Neural progenitor cell (in vitro differentiated cells): ENCODE results near the gene PSMD6.

Experiments
- EZH2 ChIP-seq: fragments of 200-600 bp; sonication (generic); IDR thresholded peaks from 2 replicates; pipeline ENCODE4 v1.6.1; 2017; ENCODE audit warnings: antibody characterized with exemption, mild to moderate bottlenecking, moderate library complexity
- TF ChIP-seq, protein P1 (sequence below): fragments of 200-600 bp; sonication (generic); IDR thresholded peaks from 2 replicates; pipeline ENCODE4 v1.5.1; 2017; ENCODE audit warnings: antibody characterized with exemption, mild to moderate bottlenecking

DNA sequence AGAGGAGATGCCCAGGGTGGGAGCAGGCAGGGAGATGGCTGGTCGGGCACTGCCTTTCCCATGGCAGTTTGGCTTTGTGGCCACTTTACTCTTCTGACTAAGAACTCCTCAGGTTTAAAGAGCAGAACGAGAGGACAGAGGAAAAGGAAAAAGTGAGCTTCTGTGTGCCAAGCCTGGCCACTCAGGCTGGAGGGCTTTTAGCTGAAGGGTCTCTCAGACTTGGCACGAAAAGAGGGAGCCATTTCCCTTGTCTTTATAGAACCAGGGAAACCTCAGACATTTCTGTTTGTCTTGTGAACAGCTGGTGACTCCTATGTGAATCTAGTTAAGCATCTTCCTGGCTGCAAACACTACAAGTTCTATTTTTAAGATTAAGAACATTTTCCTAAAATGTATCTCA, 23.3 kb upstream of the PSMD6 start:
- TF ChIP-seq, protein P1, sequence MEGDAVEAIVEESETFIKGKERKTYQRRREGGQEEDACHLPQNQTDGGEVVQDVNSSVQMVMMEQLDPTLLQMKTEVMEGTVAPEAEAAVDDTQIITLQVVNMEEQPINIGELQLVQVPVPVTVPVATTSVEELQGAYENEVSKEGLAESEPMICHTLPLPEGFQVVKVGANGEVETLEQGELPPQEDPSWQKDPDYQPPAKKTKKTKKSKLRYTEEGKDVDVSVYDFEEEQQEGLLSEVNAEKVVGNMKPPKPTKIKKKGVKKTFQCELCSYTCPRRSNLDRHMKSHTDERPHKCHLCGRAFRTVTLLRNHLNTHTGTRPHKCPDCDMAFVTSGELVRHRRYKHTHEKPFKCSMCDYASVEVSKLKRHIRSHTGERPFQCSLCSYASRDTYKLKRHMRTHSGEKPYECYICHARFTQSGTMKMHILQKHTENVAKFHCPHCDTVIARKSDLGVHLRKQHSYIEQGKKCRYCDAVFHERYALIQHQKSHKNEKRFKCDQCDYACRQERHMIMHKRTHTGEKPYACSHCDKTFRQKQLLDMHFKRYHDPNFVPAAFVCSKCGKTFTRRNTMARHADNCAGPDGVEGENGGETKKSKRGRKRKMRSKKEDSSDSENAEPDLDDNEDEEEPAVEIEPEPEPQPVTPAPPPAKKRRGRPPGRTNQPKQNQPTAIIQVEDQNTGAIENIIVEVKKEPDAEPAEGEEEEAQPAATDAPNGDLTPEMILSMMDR, result no peak
- TF ChIP-seq EZH2, result no peak
